ENCODE measurements around the gene KCTD19.

Gene KCTD19

DNA sequence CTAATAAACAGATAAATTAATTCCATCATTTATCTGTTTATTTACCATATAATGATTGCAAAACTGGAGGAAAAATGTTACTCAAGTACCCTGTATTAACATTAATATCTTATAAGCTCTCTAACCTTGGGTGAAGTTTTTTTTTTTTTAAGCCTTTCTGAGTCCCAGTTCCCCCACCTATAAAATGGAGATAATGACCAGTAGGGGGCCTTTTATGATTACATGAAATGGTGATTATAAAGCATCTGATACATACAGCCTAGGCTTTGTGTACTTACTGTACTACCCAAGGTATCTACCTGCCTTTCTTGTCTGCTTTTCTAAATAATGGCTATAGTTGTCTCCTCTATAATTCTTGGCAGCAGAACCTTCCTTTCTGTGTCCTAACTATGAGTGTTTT is 22.6 kb upstream of the KCTD19 start:
- Histone ChIP-seq H3K4me1 (ENCODE audit: control insufficient read depth in 1 of 2, insufficient read depth in 2 of 2, low read length in 2 of 2) (no peaks in the 10 kb centered on the region), H3K4me3 (ENCODE audit: low read depth in 1 of 2, low read length in 2 of 2) (no peak overlapping the region), H3K27ac (ENCODE audit: low read length) (no peak overlapping the region), H3K36me3 (ENCODE audit: control insufficient read depth in 1 of 2, insufficient read depth in 2 of 2, low read length in 2 of 2) (no peaks in the 10 kb centered on the region), H3K27me3 (ENCODE audit: low read depth, low read length) (no peaks in the 10 kb centered on the region), H3K9me3 (ENCODE audit: control insufficient read depth in 1 of 2, low read length in 2 of 2) (no peaks in the 10 kb centered on the region)

DNA sequence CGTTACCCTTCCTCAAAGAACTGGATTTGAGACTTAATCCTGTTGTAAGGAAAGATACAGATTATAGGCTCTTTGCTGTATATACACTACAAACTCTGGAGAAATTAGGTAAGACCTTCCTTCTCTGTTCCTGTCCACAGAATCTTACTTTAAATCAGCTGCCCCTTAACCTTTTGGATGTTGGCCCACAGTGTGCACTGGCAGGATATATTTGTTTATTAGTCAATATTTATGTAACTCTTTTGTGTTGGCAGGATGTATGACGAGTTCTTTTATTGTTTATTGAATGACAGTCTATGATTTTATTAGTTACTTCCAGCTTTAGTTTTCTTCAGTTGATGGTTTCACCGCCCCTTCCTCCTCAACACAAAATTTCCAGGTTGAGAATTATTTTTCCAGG is 19.8 kb upstream of the KCTD19 start:
- Histone ChIP-seq H3K27ac (ENCODE audit: low read length) (no peak overlapping the region), H3K9me3 (ENCODE audit: control insufficient read depth in 1 of 2, low read length in 2 of 2) (no peaks in the 10 kb centered on the region), H3K36me3 (ENCODE audit: control insufficient read depth in 1 of 2, insufficient read depth in 2 of 2, low read length in 2 of 2) (no peaks in the 10 kb centered on the region), H3K4me3 (ENCODE audit: low read depth in 1 of 2, low read length in 2 of 2) (no peak overlapping the region), H3K27me3 (ENCODE audit: low read depth, low read length) (no peaks in the 10 kb centered on the region), H3K4me1 (ENCODE audit: control insufficient read depth in 1 of 2, insufficient read depth in 2 of 2, low read length in 2 of 2) (no peaks in the 10 kb centered on the region)

DNA sequence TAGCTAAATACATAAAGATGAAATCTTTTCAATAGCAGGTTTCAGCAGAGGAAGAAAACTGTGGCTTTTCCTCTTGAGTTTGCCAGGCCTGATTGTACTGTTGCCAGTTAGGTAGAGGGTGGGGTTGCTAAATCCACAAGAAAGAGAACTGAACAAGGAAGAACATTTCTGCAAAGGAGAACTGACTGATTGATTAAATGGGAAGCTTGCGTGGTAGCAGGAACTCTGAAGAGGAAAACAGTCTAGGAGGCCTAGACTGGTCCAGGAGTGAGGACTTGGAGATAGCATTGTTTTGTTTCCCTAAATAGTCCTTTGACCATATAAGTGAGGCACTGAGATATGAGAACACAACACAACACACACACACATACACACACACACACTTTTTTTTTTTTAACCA is 18.9 kb upstream of the KCTD19 start:
- Histone ChIP-seq H3K4me3 (ENCODE audit: low read depth in 1 of 2, low read length in 2 of 2) (no peak overlapping the region), H3K36me3 (ENCODE audit: control insufficient read depth in 1 of 2, insufficient read depth in 2 of 2, low read length in 2 of 2) (no peaks in the 10 kb centered on the region), H3K4me1 (ENCODE audit: control insufficient read depth in 1 of 2, insufficient read depth in 2 of 2, low read length in 2 of 2) (no peaks in the 10 kb centered on the region), H3K9me3 (ENCODE audit: control insufficient read depth in 1 of 2, low read length in 2 of 2) (no peaks in the 10 kb centered on the region), H3K27ac (ENCODE audit: low read length) (no peak overlapping the region), H3K27me3 (ENCODE audit: low read depth, low read length) (no peaks in the 10 kb centered on the region)

DNA sequence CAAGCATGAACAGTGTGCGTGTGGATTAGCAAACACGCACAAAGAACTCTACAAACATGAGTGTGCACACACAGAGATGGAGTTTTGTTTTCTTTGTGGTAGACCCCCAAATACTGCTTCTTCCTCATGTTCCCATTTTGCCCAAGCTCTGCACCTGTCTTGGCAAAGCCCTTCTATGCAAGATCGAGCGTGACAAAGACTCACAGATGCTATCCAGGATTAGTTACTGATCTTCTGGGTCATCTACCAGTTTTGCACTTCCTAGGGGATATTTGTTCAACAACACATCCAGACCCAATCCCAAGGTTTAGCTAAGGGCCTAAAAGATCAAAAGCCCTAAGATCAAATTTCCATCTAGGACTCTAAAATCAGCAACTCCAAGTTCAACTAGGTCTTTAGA is 16.1 kb upstream of the KCTD19 start:
- Histone ChIP-seq H3K36me3 (ENCODE audit: control insufficient read depth in 1 of 2, insufficient read depth in 2 of 2, low read length in 2 of 2) (no peaks in the 10 kb centered on the region), H3K27ac (ENCODE audit: low read length) (no peak overlapping the region), H3K27me3 (ENCODE audit: low read depth, low read length) (no peaks in the 10 kb centered on the region), H3K9me3 (ENCODE audit: control insufficient read depth in 1 of 2, low read length in 2 of 2) (no peaks in the 10 kb centered on the region), H3K4me3 (ENCODE audit: low read depth in 1 of 2, low read length in 2 of 2) (no peak overlapping the region), H3K4me1 (ENCODE audit: control insufficient read depth in 1 of 2, insufficient read depth in 2 of 2, low read length in 2 of 2) (no peaks in the 10 kb centered on the region)

DNA sequence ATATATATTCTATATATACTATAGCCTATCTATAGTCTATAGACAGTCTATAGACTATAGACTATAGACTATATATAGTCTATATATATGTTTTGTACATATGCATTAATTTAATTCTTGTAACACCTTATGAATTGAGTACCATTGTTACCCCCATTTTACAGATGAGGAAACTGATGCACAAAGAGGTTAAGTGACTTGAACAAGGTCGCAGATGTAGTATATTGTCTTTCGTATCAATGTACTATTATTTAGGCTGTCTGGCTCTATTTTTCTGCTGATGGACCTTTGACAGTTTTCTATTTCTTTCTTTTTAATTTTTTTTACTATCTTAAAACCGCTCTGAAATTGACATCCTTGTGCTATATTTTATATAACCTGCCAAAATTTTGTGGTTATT is 14.7 kb upstream of the KCTD19 start:
- H3K4me1 ChIP-seq (ENCODE audit: control insufficient read depth in 1 of 2, insufficient read depth in 2 of 2, low read length in 2 of 2): no peaks in the 10 kb centered on the region
- H3K27ac ChIP-seq (ENCODE audit: low read length): no peak overlapping the region
- H3K27me3 ChIP-seq (ENCODE audit: low read depth, low read length): no peaks in the 10 kb centered on the region
- no peaks in the 10 kb centered on the region for H3K9me3 ChIP-seq (ENCODE audit: control insufficient read depth in 1 of 2, low read length in 2 of 2)
- no peak overlapping the region for H3K4me3 ChIP-seq (ENCODE audit: low read depth in 1 of 2, low read length in 2 of 2)
- H3K36me3 ChIP-seq (ENCODE audit: control insufficient read depth in 1 of 2, insufficient read depth in 2 of 2, low read length in 2 of 2): no peaks in the 10 kb centered on the region

DNA sequence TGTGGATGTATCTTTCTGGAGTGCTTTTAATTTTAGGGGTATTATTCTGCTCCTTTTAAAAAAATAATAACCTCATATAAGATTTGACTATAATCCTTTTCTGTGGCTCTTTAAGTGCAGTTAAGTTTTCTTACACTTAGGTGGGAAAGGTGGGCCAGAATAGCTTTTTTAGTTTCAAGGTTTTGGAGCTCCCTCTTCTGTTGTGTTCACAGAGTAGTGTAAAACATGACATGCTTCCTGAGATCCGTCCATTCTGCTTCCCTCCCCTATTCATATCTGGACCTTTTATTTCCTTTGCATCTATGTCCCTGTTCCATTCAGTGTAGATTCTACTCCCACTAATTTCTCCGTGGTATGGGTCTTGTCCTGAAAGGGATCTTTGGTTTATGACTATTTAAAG is 12.9 kb upstream of the KCTD19 start:
- H3K27me3 ChIP-seq (ENCODE audit: low read depth, low read length): no peaks in the 10 kb centered on the region
- no peak overlapping the region for H3K4me3 ChIP-seq (ENCODE audit: low read depth in 1 of 2, low read length in 2 of 2)
- no peak overlapping the region for H3K27ac ChIP-seq (ENCODE audit: low read length)
- no peaks in the 10 kb centered on the region for H3K4me1 ChIP-seq (ENCODE audit: control insufficient read depth in 1 of 2, insufficient read depth in 2 of 2, low read length in 2 of 2)
- H3K9me3 ChIP-seq (ENCODE audit: control insufficient read depth in 1 of 2, low read length in 2 of 2): no peaks in the 10 kb centered on the region
- no peaks in the 10 kb centered on the region for H3K36me3 ChIP-seq (ENCODE audit: control insufficient read depth in 1 of 2, insufficient read depth in 2 of 2, low read length in 2 of 2)

DNA sequence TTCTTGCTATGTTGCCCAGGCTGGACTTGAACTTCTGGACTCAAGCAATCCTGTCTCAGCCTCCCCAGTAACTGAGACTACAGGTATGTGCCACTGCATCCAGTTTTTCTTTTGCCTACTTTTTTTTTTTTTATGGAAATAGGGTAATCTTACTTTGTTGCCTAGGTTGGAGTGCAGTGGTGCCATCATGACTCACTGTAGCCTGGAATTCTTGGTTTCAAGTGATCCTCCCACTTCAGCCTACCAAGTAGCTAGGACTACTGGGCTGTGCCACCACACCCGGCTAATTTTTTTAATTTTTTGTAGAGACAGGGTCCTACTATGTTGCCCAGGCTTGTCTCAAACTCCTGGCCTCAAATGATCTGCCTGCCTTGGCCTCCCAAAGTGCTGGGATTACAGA is 10.1 kb upstream of the KCTD19 start:
- Histone ChIP-seq H3K27me3 (ENCODE audit: low read depth, low read length) (no peaks in the 10 kb centered on the region), H3K4me3 (ENCODE audit: low read depth in 1 of 2, low read length in 2 of 2) (no peak overlapping the region), H3K9me3 (ENCODE audit: control insufficient read depth in 1 of 2, low read length in 2 of 2) (no peaks in the 10 kb centered on the region)

DNA sequence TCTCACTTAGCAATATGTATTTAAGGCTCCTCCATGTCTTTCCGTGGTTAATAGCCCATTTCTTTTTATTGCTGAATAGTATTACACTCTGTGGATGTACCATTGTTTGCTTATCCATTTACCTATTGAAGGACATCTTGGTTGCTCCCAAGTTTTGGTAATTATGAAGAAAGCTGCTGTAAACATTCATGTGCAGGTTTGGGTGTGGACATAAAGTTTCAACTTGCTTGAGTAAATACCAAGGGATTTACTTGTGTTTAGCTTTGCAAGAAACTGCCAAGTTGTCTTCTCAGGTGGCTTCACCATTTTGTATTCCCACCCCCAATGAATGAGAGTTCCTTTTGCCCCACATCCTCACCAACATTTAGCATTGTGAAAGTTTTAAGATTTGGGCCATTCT is 9.6 kb upstream of the KCTD19 start:
- no peaks in the 10 kb centered on the region for H3K36me3 ChIP-seq (ENCODE audit: control insufficient read depth in 1 of 2, insufficient read depth in 2 of 2, low read length in 2 of 2)

More for the DNA sequence above, 10.1 kb upstream of the KCTD19 start:
- no peak overlapping the region for H3K27ac ChIP-seq (ENCODE audit: low read length)
- no peaks in the 10 kb centered on the region for H3K4me1 ChIP-seq (ENCODE audit: control insufficient read depth in 1 of 2, insufficient read depth in 2 of 2, low read length in 2 of 2)
- no peaks in the 10 kb centered on the region for H3K36me3 ChIP-seq (ENCODE audit: control insufficient read depth in 1 of 2, insufficient read depth in 2 of 2, low read length in 2 of 2)

DNA sequence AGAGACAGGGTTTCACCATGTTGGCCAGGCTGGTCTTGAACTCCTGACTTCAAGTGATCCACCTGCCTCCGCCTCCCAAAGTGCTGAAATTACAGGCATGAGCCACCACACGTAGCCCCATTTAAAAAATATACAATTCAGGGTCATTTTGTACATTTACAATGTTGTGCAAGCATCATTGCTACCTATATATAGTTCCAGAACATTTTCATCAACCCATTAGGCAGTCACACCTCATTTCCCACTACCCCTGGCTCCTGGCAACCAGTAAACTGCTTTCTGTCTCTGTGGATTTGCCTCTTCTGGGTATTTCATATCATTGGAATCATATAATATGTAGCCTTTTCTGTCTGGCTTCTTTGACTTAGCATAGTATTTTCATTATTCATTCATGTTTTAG is 6.8 kb upstream of the KCTD19 start:
- H3K4me3 ChIP-seq (ENCODE audit: low read depth in 1 of 2, low read length in 2 of 2): no peak overlapping the region
- H3K9me3 ChIP-seq (ENCODE audit: control insufficient read depth in 1 of 2, low read length in 2 of 2): no peaks in the 10 kb centered on the region
- H3K4me1 ChIP-seq (ENCODE audit: control insufficient read depth in 1 of 2, insufficient read depth in 2 of 2, low read length in 2 of 2): no peaks in the 10 kb centered on the region
- no peaks in the 10 kb centered on the region for H3K27me3 ChIP-seq (ENCODE audit: low read depth, low read length)
- no peaks in the 10 kb centered on the region for H3K36me3 ChIP-seq (ENCODE audit: control insufficient read depth in 1 of 2, insufficient read depth in 2 of 2, low read length in 2 of 2)
- no peak overlapping the region for H3K27ac ChIP-seq (ENCODE audit: low read length)

More for the DNA sequence above, 9.6 kb upstream of the KCTD19 start:
- no peaks in the 10 kb centered on the region for H3K9me3 ChIP-seq (ENCODE audit: control insufficient read depth in 1 of 2, low read length in 2 of 2)
- no peak overlapping the region for H3K27ac ChIP-seq (ENCODE audit: low read length)
- H3K4me3 ChIP-seq (ENCODE audit: low read depth in 1 of 2, low read length in 2 of 2): no peak overlapping the region
- no peaks in the 10 kb centered on the region for H3K27me3 ChIP-seq (ENCODE audit: low read depth, low read length)
- H3K4me1 ChIP-seq (ENCODE audit: control insufficient read depth in 1 of 2, insufficient read depth in 2 of 2, low read length in 2 of 2): no peaks in the 10 kb centered on the region

DNA sequence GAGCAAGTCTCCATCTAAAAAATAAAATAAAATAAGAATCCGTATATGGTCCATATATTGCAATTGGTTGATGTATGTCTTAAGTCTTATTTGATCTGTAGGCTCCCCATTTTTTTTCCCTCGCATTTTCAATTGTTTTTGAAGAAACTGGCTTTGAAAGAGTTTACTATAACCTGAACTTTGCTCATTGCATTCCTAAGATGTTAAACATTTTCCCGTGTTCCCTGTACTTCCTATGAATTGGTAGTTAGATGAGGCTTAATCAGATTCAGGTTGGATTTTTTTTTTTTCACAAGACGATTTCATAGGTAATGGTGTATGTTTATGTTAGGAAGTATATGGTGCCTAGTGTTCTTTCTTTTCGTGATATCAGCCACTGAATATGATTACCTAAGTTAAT is 3.4 kb upstream of the KCTD19 start:
- H3K36me3 ChIP-seq (ENCODE audit: control insufficient read depth in 1 of 2, insufficient read depth in 2 of 2, low read length in 2 of 2): no peaks in the 10 kb centered on the region
- H3K27me3 ChIP-seq (ENCODE audit: low read depth, low read length): no peaks in the 10 kb centered on the region
- peaks cover 4 to 14% of the 10 kb centered on the region in 2 donors for H3K4me1 ChIP-seq (ENCODE audit: control insufficient read depth in 1 of 2, insufficient read depth in 2 of 2, low read length in 2 of 2)
- H3K4me3 ChIP-seq (ENCODE audit: low read depth in 1 of 2, low read length in 2 of 2): no peak overlapping the region
- H3K27ac ChIP-seq (ENCODE audit: low read length): no peak overlapping the region
- no peaks in the 10 kb centered on the region for H3K9me3 ChIP-seq (ENCODE audit: control insufficient read depth in 1 of 2, low read length in 2 of 2)

DNA sequence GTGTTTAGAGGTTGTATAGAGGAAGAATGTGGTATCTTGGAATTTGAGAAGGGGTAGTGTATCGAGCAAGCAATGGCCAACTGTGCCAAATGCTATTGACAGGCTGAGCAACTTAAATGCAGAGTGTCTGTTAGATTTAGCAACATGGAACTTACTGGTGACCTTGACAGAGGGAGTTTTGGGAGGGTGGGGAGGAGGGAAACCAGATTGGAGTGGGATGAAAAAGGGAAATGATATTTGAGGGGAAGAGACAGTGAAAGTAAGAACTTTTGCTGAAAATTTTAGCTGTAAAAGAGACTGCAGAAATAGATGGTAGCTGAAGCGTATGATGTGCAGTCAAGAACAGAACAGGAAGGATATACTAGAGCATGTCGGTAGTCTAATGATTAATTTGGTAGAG is 1.2 kb upstream of the KCTD19 start:
- no peak overlapping the region for H3K4me3 ChIP-seq (ENCODE audit: low read depth in 1 of 2, low read length in 2 of 2)
- H3K27ac ChIP-seq (ENCODE audit: low read length): no peak overlapping the region
- peaks cover 4 to 14% of the 10 kb centered on the region in 2 donors for H3K4me1 ChIP-seq (ENCODE audit: control insufficient read depth in 1 of 2, insufficient read depth in 2 of 2, low read length in 2 of 2)
- H3K36me3 ChIP-seq (ENCODE audit: control insufficient read depth in 1 of 2, insufficient read depth in 2 of 2, low read length in 2 of 2): no peaks in the 10 kb centered on the region
- no peaks in the 10 kb centered on the region for H3K27me3 ChIP-seq (ENCODE audit: low read depth, low read length)
- H3K9me3 ChIP-seq (ENCODE audit: control insufficient read depth in 1 of 2, low read length in 2 of 2): no peaks in the 10 kb centered on the region

DNA sequence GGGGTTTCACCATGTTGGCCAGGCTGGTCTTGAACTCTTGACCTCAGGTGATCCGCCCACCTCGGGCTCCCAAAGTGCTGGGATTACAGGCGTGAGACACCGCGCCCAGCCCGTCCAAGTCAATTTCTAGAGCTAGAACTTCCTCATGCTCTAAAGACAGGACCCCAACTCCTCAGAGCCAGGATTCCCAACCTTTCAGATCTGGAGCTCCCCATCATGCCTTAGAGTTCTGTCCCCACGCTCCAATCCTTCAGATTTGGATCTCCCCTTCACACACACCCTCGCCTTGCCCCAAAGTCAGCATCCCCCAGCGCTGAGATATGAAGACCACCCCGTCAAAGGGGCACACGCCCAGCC is 448 bp downstream of the KCTD19 start:
- Histone ChIP-seq H3K27ac (ENCODE audit: low read length) (no peak overlapping the region), H3K9me3 (ENCODE audit: control insufficient read depth in 1 of 2, low read length in 2 of 2) (no peaks in the 10 kb centered on the region), H3K4me3 (ENCODE audit: low read depth in 1 of 2, low read length in 2 of 2) (peak overlapping the region; percentile 31 to 63), H3K4me1 (ENCODE audit: control insufficient read depth in 1 of 2, insufficient read depth in 2 of 2, low read length in 2 of 2) (peaks cover 4 to 14% of the 10 kb centered on the region in 2 donors), H3K27me3 (ENCODE audit: low read depth, low read length) (peaks cover 4% of the 10 kb centered on the region), H3K36me3 (ENCODE audit: control insufficient read depth in 1 of 2, insufficient read depth in 2 of 2, low read length in 2 of 2) (no peaks in the 10 kb centered on the region)
